Heart left ventricle (tissue), 16 donors: ENCODE measurements around the gene ANKRD17. TPM values are rescaled to one million over a fixed set of nuclear protein-coding genes. Genes with fewer than 3 reads are reported as not detected.
"Not testable (repeated sequence)": the region's sequence is repeated elsewhere in the genome, so short reads cannot be mapped to it uniquely, and the experiment has no call there.

Source experiments
- ATAC-seq, 4 donors: fragments of 200-7000 bp; cut with Tn5 transposase; one replicate each; pipeline ENCODE4 v1.9.1; 2020 to 2022; ENCODE audit warnings: moderate library complexity in 4 of 4, mild to moderate bottlenecking in 3 of 4, moderate number of reproducible peaks in 1 of 4
- DNase-seq, 5 donors: peaks; one replicate each; pipeline ENCODE4 v3.0.0-alpha.2; 2020
- H3K27ac ChIP-seq, 12 donors: fragments of 200-600 bp; sonication (generic) in 4 of 12; one replicate each; pipeline versions ENCODE4 v1.5.0 to v1.8.0; 2016 to 2022; ENCODE audit warnings: mild to moderate bottlenecking in 2 of 12
- H3K27me3 ChIP-seq, 9 donors: fragments of 200-600 bp; sonication (generic) in 2 of 9; one replicate each; pipeline versions ENCODE4 v1.5.1 to v1.8.0; 2016 to 2022; ENCODE audit warnings: mild to moderate bottlenecking in 3 of 9
- H3K36me3 ChIP-seq, 9 donors: fragments of 200-600 bp; sonication (generic) in 2 of 9; one replicate each; pipeline versions ENCODE4 v1.5.0 to v1.8.0; 2018 to 2022; ENCODE audit warnings: mild to moderate bottlenecking in 2 of 9
- H3K4me1 ChIP-seq, 12 donors: fragments of 200-600 bp; sonication (generic) in 4 of 12; one replicate each; pipeline versions ENCODE4 v1.5.0 to v1.8.0; 2016 to 2022; ENCODE audit warnings: mild to moderate bottlenecking in 3 of 12
- H3K4me3 ChIP-seq, 12 donors: fragments of 200-600 bp; sonication (generic) in 4 of 12; one replicate each; pipeline versions ENCODE4 v1.5.0 to v1.8.0; 2017 to 2022; ENCODE audit warnings: mild to moderate bottlenecking in 9 of 12, moderate library complexity in 4 of 12
- H3K9me3 ChIP-seq, 12 donors: fragments of 200-600 bp; sonication (generic) in 4 of 12; one replicate each; pipeline versions ENCODE4 v1.5.0 to v1.8.0; 2016 to 2022; ENCODE audit warnings: mild to moderate bottlenecking in 1 of 12
- CTCF ChIP-seq, 12 donors: fragments of 200-600 bp; sonication (generic) in 4 of 12; IDR thresholded peaks; one replicate each; pipeline versions ENCODE4 v1.5.0 to v1.8.0; 2018 to 2022; ENCODE audit warnings: antibody characterized with exemption in 12 of 12, mild to moderate bottlenecking in 5 of 12
- POLR2A ChIP-seq, 2 donors: fragments of 450-650 bp; IDR thresholded peaks; one replicate each; pipeline ENCODE4 v1.6.1; 2017; ENCODE audit warnings: antibody characterized with exemption in 2 of 2, mild to moderate bottlenecking in 2 of 2, moderate library complexity in 2 of 2
- WGBS, 4 donors: extraction: QIAGEN DNeasy Blood & Tissue Kit in 2 of 4; methylation state at CpG; one replicate each; pipeline versions ENCODE4 v1.1.5 to v1.1.7; 2013 to 2018; 5-methylcytosine and 5-hydroxymethylcytosine counted together
- intact Hi-C, 10 donors: fragments of 100-400 bp; cut with DNase I; formaldehyde crosslinking; loops; one replicate each; pipeline versions ENCODE4 v1.11.1 to v1.14.2; 2022
- polyA plus RNA-seq, 2 donors: library from polyadenylated mRNA; stranded (reverse); fragments of 200-250 nt; gene quantifications; one replicate each; pipeline ENCODE4 v1.2.3, GENCODE V29; 2013
- total RNA-seq, 9 donors: library from RNA; depleted of rRNA in 2 of 9; stranded (reverse); fragments of >200 nt in 2 of 9; fragmentation: NEBNext Ultra II Directional in 3 of 9; extraction: Animal tissue kit (Norgen Biotek cat#: 25700) in 3 of 9; gene quantifications; one replicate each; pipeline versions ENCODE4 v1.1.0 to v1.2.4, GENCODE V29; 2016 to 2023
- donor health status: ischemic (EF 13 %, LVEDD 7.1; RV severe dilation, severe dysfunction).
- donor health status: healthy with polysubstance abuse.
- donor health status: DM: no; HTN: yes; CAD: no.
- donor health status: DM: no; HTN: no; CAD: no.
- donor health status: ischemic (EF 25% LVEDD 6.9; RV normal size, moderate dysfunction).
- donor health status: ischemic (EF 25% LVEDD 5.7; RV mildly dilated, moderate dysfunction).
- donor health status: healthy.
- donor health status: DM: yes; HTN: yes; CAD: no.
- donor health status: ischemic (EF 35%, LVEDD 5.7; RV mildly dilated, moderate dysfunction).
- donor health status: nonischemic (EF 11% LVEDD 7.7; RV severe dilation, severe dysfunction).
- donor health status: DM: yes; HTN: yes; CAD: no.
- donor health status: PGD.
- donor health status: ischemic (EF 29% LVEDD 5.4; RV normal size, mild dysfunction).
- donor health status: nonischemic (EF 23%, LVEDD 6.1; RV moderate dilation, normal function).

ANKRD17 gene
- total and polyA plus RNA-seq, 11 donors = 13.0 to 67.1 (median 55.3) TPM

- intact Hi-C loops = no loop called here
- no peak for TF ChIP-seq CTCF (IDR thresholded peaks at IDR 0.05)
- DNase-seq = peak in 1 of 5 donors; percentile 38
- no peaks in the 10 kb centered on the region for H3K27me3 ChIP-seq
- H3K27ac ChIP-seq = no peak overlapping the region
- peaks cover 0 to 33% (median 0%) of the 10 kb centered on the region in 12 donors for H3K9me3 ChIP-seq
- H3K36me3 ChIP-seq = no peaks in the 10 kb centered on the region
- WGBS, 4 donors = 92 to 97% (median 95%) methylated on average over 23 to 25 of the region's 25 CpGs
- no peaks in the 10 kb centered on the region for H3K4me1 ChIP-seq
- no peak for ATAC-seq
- H3K4me3 ChIP-seq = no peak overlapping the region
These were observed 41.1 kb upstream of the ANKRD17 start for GRCh38 chr4:73299548-73300280.

- H3K27me3 ChIP-seq, H3K36me3 ChIP-seq, intact Hi-C loops, H3K4me3 ChIP-seq, DNase-seq, ATAC-seq, H3K4me1 ChIP-seq, H3K27ac ChIP-seq: not testable (repeated sequence)
- H3K9me3 ChIP-seq = peaks cover 0 to 47% (median 4%) of the 10 kb centered on the region in 12 donors
- 81 to 86% (median 85%) methylated on average over 8 to 9 of the region's 9 CpGs for WGBS, 4 donors
These were observed 34.1 kb upstream of the ANKRD17 start for GRCh38 chr4:73292661-73293060.

- ATAC-seq (no peak), DNase-seq (no peak)
- Histone ChIP-seq H3K27ac (no peak overlapping the region), H3K9me3 (peaks cover 0 to 20% (median 6%) of the 10 kb centered on the region in 12 donors), H3K4me1 (no peaks in the 10 kb centered on the region), H3K4me3 (no peak overlapping the region), H3K27me3 (no peaks in the 10 kb centered on the region), H3K36me3 (peaks cover 0 to 2% (median 0%) of the 10 kb centered on the region in 9 donors)
- WGBS, 4 donors = 86 to 95% (median 92%) methylated on average over 5 of the region's 5 CpGs
- intact Hi-C loops = no loop called here
- TF ChIP-seq CTCF (IDR thresholded peaks at IDR 0.05) (no peak), POLR2A (IDR thresholded peaks at IDR 0.05) (no peak)
These were observed 23.4 kb upstream of the ANKRD17 start for GRCh38 chr4:73281982-73282381.

DNA sequence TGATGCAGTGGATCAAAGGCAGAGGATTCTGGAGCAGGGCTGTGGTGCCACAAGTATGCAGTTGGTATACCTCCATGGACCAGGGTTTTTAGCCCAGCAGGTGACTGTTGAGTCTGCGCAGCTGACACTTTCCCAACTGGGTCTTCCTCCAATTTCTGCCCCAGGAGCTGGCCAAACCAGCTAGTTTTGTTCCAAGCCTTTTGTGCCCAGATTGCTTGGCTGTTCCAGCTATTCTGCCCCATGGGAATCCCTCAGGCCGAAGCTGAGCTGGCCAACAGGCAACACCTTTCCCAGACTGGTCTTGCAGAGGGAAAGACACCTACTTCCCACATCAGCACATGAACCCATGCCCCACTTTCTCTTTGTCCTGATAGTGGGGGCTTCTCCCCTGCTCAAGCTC, 22.8 kb upstream of the ANKRD17 start:
- H3K4me1 ChIP-seq = no peaks in the 10 kb centered on the region
- 89 to 96% (median 93%) methylated on average over 2 of the region's 2 CpGs for WGBS, 4 donors
- intact Hi-C loops = no loop called here
- H3K4me3 ChIP-seq = no peak overlapping the region
- H3K36me3 ChIP-seq = peaks cover 0 to 2% (median 0%) of the 10 kb centered on the region in 9 donors
- TF ChIP-seq CTCF (IDR thresholded peaks at IDR 0.05) (no peak), POLR2A (IDR thresholded peaks at IDR 0.05) (no peak)
- H3K27ac ChIP-seq = no peak overlapping the region
- no peak for ATAC-seq
- no peaks in the 10 kb centered on the region for H3K27me3 ChIP-seq
- peaks cover 0 to 20% (median 6%) of the 10 kb centered on the region in 12 donors for H3K9me3 ChIP-seq
- DNase-seq = no peak

- H3K4me1 ChIP-seq = peaks cover 0 to 3% (median 0%) of the 10 kb centered on the region in 12 donors
- TF ChIP-seq POLR2A (IDR thresholded peaks at IDR 0.05) = no peak
- TF ChIP-seq CTCF (IDR thresholded peaks at IDR 0.05) = no peak
- WGBS, 4 donors = 88 to 97% (median 96%) methylated on average over 1 of the region's 1 CpG
These were observed 18.6 kb upstream of the ANKRD17 start for GRCh38 chr4:73277201-73277600.

More at GRCh38 chr4:73277201-73277600, 18.6 kb upstream of the ANKRD17 start:
- intact Hi-C loops = no loop called here
- ATAC-seq (no peak), DNase-seq (no peak)
- no peaks in the 10 kb centered on the region for H3K27me3 ChIP-seq
- peaks cover 0 to 20% (median 6%) of the 10 kb centered on the region in 12 donors for H3K9me3 ChIP-seq
- H3K27ac ChIP-seq = no peak overlapping the region
- no peak overlapping the region for H3K4me3 ChIP-seq
- no peaks in the 10 kb centered on the region for H3K36me3 ChIP-seq
